Endothelial cell of umbilical vein (primary cell): ENCODE measurements around the gene CLDN34. TPM values are rescaled to one million over a fixed set of nuclear protein-coding genes. Genes with fewer than 3 reads are reported as not detected.

ENCODE experiments used
- BruUV-seq: library from RNA; stranded (reverse); fragments of 400-500 nt; replicated peaks from 2 replicates; lab custom pipeline; 2021; lab: Mats Ljungman, UMichigan
- CTCF ChIA-PET: fragments of 300-600, 350-600 bp; sonication (Branson Sonifier 250); formaldehyde crosslinking; loops from one replicate; lab custom pipeline; 2021; ENCODE audit warnings: antibody characterized with exemption, inconsistent platforms; lab: Charles Lee
- POLR2A ChIA-PET: fragments of 300-600, 350-600 bp; sonication (Branson Sonifier 250); formaldehyde crosslinking; loops from one replicate; lab custom pipeline; 2021; ENCODE audit warnings: antibody characterized with exemption, inconsistent platforms; lab: Charles Lee
- DNase-seq: peaks from one replicate; pipeline ENCODE4 v3.0.0-alpha.2; 2011; ENCODE audit warnings: low read depth, low spot score
- FAIRE-seq: peaks from 2 replicates; lab custom pipeline; 2011; peaks lifted over from hg19 to GRCh38; lab: Jason Lieb, UNC
- H2AFZ ChIP-seq: 2 replicates; pipeline ENCODE4 v1.6.0; 2012; ENCODE audit warnings: low read depth, low read length, control low read depth, inconsistent platforms
- H3K27ac ChIP-seq: 2 replicates; pipeline ENCODE4 v1.5.1; 2011; ENCODE audit warnings: low read depth, mild to moderate bottlenecking, control low read depth, low read length, moderate library complexity; ENCODE audit not compliant: insufficient read depth
- H3K27me3 ChIP-seq, 2 experiments: 2 replicates each; pipeline versions ENCODE4 v1.6.0 to v1.6.1; 2011; ENCODE audit warnings: low read length in 2 of 2, mixed read lengths in 1 of 2; ENCODE audit not compliant: control insufficient read depth in 2 of 2, insufficient read depth in 2 of 2
- H3K36me3 ChIP-seq, 2 experiments: 2 replicates in 1 of 2; 3 replicates in 1 of 2; pipeline ENCODE4 v1.5.1; 2011; ENCODE audit warnings: low read length in 2 of 2, mild to moderate bottlenecking in 1 of 2, moderate library complexity in 1 of 2; ENCODE audit not compliant: control insufficient read depth in 2 of 2, insufficient read depth in 2 of 2; ENCODE audit errors: extremely low read depth in 1 of 2
- H3K4me1 ChIP-seq: 3 replicates; pipeline ENCODE4 v1.5.1; 2011; ENCODE audit warnings: mild to moderate bottlenecking, low read length; ENCODE audit not compliant: control insufficient read depth, insufficient read depth; ENCODE audit errors: extremely low read depth
- H3K4me2 ChIP-seq: 2 replicates; pipeline ENCODE4 v1.6.1; 2011; ENCODE audit warnings: low read length, control low read depth, mixed read lengths; ENCODE audit not compliant: insufficient read depth
- H3K4me3 ChIP-seq, 3 experiments: fragments of 200-600 bp in 1 of 3; sonication (generic), shearing (Covaris generic) in 1 of 3; replicated peaks in 1 of 3; 2 replicates each; pipeline ENCODE4 v1.5.1; 2011 to 2016; ENCODE audit warnings: control low read depth in 3 of 3, low read length in 3 of 3, mild to moderate bottlenecking in 2 of 3, inconsistent platforms in 1 of 3, low read depth in 1 of 3, moderate library complexity in 1 of 3; ENCODE audit not compliant: insufficient read depth in 1 of 3
- H3K79me2 ChIP-seq: 2 replicates; pipeline ENCODE4 v1.6.0; 2012; ENCODE audit warnings: low read length, inconsistent platforms; ENCODE audit not compliant: control insufficient read depth, insufficient read depth
- H3K9ac ChIP-seq: replicated peaks from 2 replicates; pipeline ENCODE3; 2011; ENCODE audit warnings: low read length, control low read depth; ENCODE audit not compliant: insufficient read depth; ENCODE audit errors: extremely low read depth
- H3K9me1 ChIP-seq: replicated peaks from 3 replicates; pipeline ENCODE4 v1.6.0; 2011; ENCODE audit warnings: mild to moderate bottlenecking, low read length; ENCODE audit not compliant: control insufficient read depth, insufficient read depth; ENCODE audit errors: extremely low read depth
- H3K9me3 ChIP-seq: replicated peaks from 2 replicates; pipeline ENCODE4 v1.5.1; 2012; ENCODE audit warnings: low read length, inconsistent platforms; ENCODE audit not compliant: control insufficient read depth, insufficient read depth
- H4K20me1 ChIP-seq: replicated peaks from 2 replicates; pipeline ENCODE3; 2011; ENCODE audit warnings: mild to moderate bottlenecking, low read length; ENCODE audit not compliant: control insufficient read depth, insufficient read depth; ENCODE audit errors: extremely low read depth
- CTCF ChIP-seq, 2 donors: IDR thresholded peaks; 1 replicate in 1 of 2; 2 replicates in 1 of 2; pipeline ENCODE4 v1.5.1; 2011; ENCODE audit warnings: low read length in 2 of 2, mild to moderate bottlenecking in 2 of 2, moderate library complexity in 2 of 2, control low read depth in 1 of 2, inconsistent platforms in 1 of 2, low read depth in 1 of 2; ENCODE audit not compliant: insufficient read depth in 1 of 2; ENCODE audit errors: extremely low read depth in 1 of 2
- EZH2 ChIP-seq: IDR thresholded peaks from 2 replicates; pipeline ENCODE4 v1.6.1; 2012; ENCODE audit warnings: borderline replicate concordance, low read depth, mild to moderate bottlenecking, moderate library complexity, low read length, inconsistent platforms; ENCODE audit not compliant: severe bottlenecking
- FOS ChIP-seq: IDR thresholded peaks from 2 replicates; pipeline ENCODE4 v1.6.1; 2011; ENCODE audit warnings: mild to moderate bottlenecking, low read length, moderate library complexity, borderline replicate concordance; ENCODE audit not compliant: insufficient read depth
- GATA2 ChIP-seq: IDR thresholded peaks from 2 replicates; pipeline ENCODE4 v1.7.0; 2011; ENCODE audit warnings: low read depth, mild to moderate bottlenecking, moderate library complexity, mixed read lengths, low read length; ENCODE audit not compliant: insufficient read length, insufficient read depth
- JUN ChIP-seq: IDR thresholded peaks from 2 replicates; pipeline ENCODE4 v1.6.1; 2011; ENCODE audit warnings: borderline replicate concordance, low read depth; ENCODE audit not compliant: insufficient read length, insufficient read depth
- MAX ChIP-seq: IDR thresholded peaks from 2 replicates; pipeline ENCODE4 v1.6.1; 2011; ENCODE audit not compliant: insufficient read depth, insufficient read length
- MYC ChIP-seq: IDR thresholded peaks from one replicate; pipeline ENCODE4 v1.6.1; 2011; ENCODE audit warnings: mild to moderate bottlenecking, low read depth, low read length
- POLR2A ChIP-seq: IDR thresholded peaks from 2 replicates; pipeline ENCODE4 v1.6.1; 2012; ENCODE audit warnings: low read depth, mild to moderate bottlenecking, control low read depth, low read length
- POLR2AphosphoS5 ChIP-seq: IDR thresholded peaks from 2 replicates; pipeline ENCODE4 v1.6.1; 2012; ENCODE audit warnings: low read depth, mild to moderate bottlenecking, control low read depth, low read length, moderate library complexity; ENCODE audit not compliant: insufficient read depth
- dilution Hi-C: fragments of 300-500 bp; cut with MboI; formaldehyde crosslinking; loops from one replicate; pipeline ENCODE4 v1.15.0; 2019; ENCODE audit warnings: low sequenced_read_pairs; ENCODE audit not compliant: extremely low pct_ligation_motif_present
- intact Hi-C: fragments of 100-400 bp; cut with micrococcal nuclease; formaldehyde crosslinking; loops from one replicate; pipeline ENCODE4 v1.10.0; 2022
- polyA plus RNA-seq, 4 experiments: library from polyadenylated mRNA; depleted of rRNA in 3 of 4; stranded (reverse) in 3 of 4; unstranded in 1 of 4; fragments of >200 nt; gene quantifications; 2 replicates each; pipeline versions ENCODE4 v1.2.1 to v1.2.3, GENCODE V29; 2011 to 2012; ENCODE audit warnings: missing spikeins in 1 of 4
- total RNA-seq: library from RNA; stranded (reverse); gene quantifications from 2 replicates; pipeline ENCODE4 v1.2.3, GENCODE V29; 2021

The CLDN34 gene
- total and polyA plus RNA-seq, 2 donors (not counting 3 experiments of a cell fraction or from before 2014, with no cell fraction given), result 0.08 to 0.46 TPM

- ChIA-PET CTCF (no interaction called here), POLR2A (no interaction called here)
- FAIRE-seq (no peak), DNase-seq (no peak)
- Histone ChIP-seq H3K27me3 (no peaks in the 10 kb centered on the region), H2AFZ (no peak overlapping the region), H3K79me2 (no peaks in the 10 kb centered on the region), H3K36me3 (no peaks in the 10 kb centered on the region), H4K20me1 (no peaks in the 10 kb centered on the region), H3K4me2 (no peak overlapping the region), H3K9me3 (no peaks in the 10 kb centered on the region), H3K9ac (no peak overlapping the region), H3K4me1 (no peaks in the 10 kb centered on the region), H3K9me1 (no peaks in the 10 kb centered on the region), H3K27ac (no peak overlapping the region), H3K4me3 (no peak overlapping the region)
- TF ChIP-seq EZH2, result no peak
- no peak for TF ChIP-seq JUN
- no peak for TF ChIP-seq POLR2AphosphoS5
- TF ChIP-seq FOS, result no peak
- TF ChIP-seq POLR2A, result no peak
- TF ChIP-seq CTCF (IDR thresholded peaks at IDR 0.05; ENCODE audit: extremely low read depth in 1 of 2, insufficient read depth in 1 of 2, low read depth in 1 of 2, low read length in 2 of 2), result no peak
- no peak for TF ChIP-seq MYC
- no peak for TF ChIP-seq GATA2
- TF ChIP-seq MAX, result no peak
- BruUV-seq, result no TSS peak
- intact Hi-C loops (no loop called here), dilution Hi-C loops (no loop called here)
Observed at GRCh38 chrX:9957743-9958142, 9.4 kb upstream of the CLDN34 start.
